Measurements from ENCODE around the gene KIF19.

KIF19 gene

GRCh38 chr17:74360899-74361229 lies 34.8 kb downstream of the KIF19 start:
- peak overlapping the region; percentile 93 for H3K4me2 ChIP-seq (ENCODE audit: insufficient read depth, low read length, poor library complexity, severe bottlenecking)
- no peaks in the 10 kb centered on the region for H3K27me3 ChIP-seq (ENCODE audit: control insufficient read depth in 3 of 3, insufficient read depth in 3 of 3, low read depth in 1 of 3, low read length in 3 of 3)
- peak overlapping the region; percentile 97 for H3K27ac ChIP-seq (replicated peaks; ENCODE audit: low read length)
- peaks cover 2% of the 10 kb centered on the region for H3K79me1 ChIP-seq (ENCODE audit: low read depth, low read length)
- H3K9me3 ChIP-seq (replicated peaks in 1 of 2; ENCODE audit: control insufficient read depth in 2 of 2, insufficient read depth in 1 of 2, low read depth in 1 of 2, low read length in 2 of 2), result no peaks in the 10 kb centered on the region
- peak overlapping the region; percentile 74 for H4K91ac ChIP-seq (ENCODE audit: low read depth, low read length, poor library complexity)
- H3K14ac ChIP-seq (ENCODE audit: low read length), result peak overlapping the region; percentile 72
- peak overlapping the region; percentile 99 for H3K18ac ChIP-seq (ENCODE audit: low read length)
- peak overlapping the region; percentile 99 for H2AK5ac ChIP-seq (ENCODE audit: low read depth, low read length)
- peak overlapping the region; percentile 73 for H4K8ac ChIP-seq (ENCODE audit: low read depth, low read length)
- peaks cover 5 to 6% of the 10 kb centered on the region in 2 donors for H3K36me3 ChIP-seq (replicated peaks in 1 of 2; ENCODE audit: control insufficient read depth in 2 of 2, insufficient read depth in 2 of 2, low read length in 2 of 2)
- peak overlapping the region; percentile 83 for H2BK120ac ChIP-seq (ENCODE audit: low read depth, low read length)
- DNase-seq (ENCODE audit: low spot score), result no peak
- peak overlapping the region; percentile 27 for H2BK12ac ChIP-seq (ENCODE audit: low read length)
- peak overlapping the region; percentile 10 for H3K4ac ChIP-seq (ENCODE audit: low read length)
- peak overlapping the region; percentile 91 for H2AFZ ChIP-seq (ENCODE audit: low read length)
- WGBS, 2 donors (ENCODE audit: extremely low coverage in 2 of 2, insufficient read length in 2 of 2, insufficient replicate concordance in 1 of 2), result no CpG with 5 or more reads among the region's 7 CpGs
- peak overlapping the region; percentile 65 for H3K9ac ChIP-seq (ENCODE audit: low read depth, low read length, poor library complexity)
- H2BK5ac ChIP-seq (ENCODE audit: low read length), result peak overlapping the region; percentile 99
- H3K4me1 ChIP-seq (ENCODE audit: control insufficient read depth in 2 of 2, insufficient read depth in 1 of 2, low read depth in 1 of 2, low read length in 2 of 2), result peaks cover 21 to 30% of the 10 kb centered on the region in 2 donors
- H3K23ac ChIP-seq (ENCODE audit: low read depth, low read length, poor library complexity), result no peak overlapping the region
- peak overlapping the region; percentile 37 to 48 for H3K4me3 ChIP-seq (ENCODE audit: low read length in 2 of 2)
- peak overlapping the region; percentile 22 for H2BK15ac ChIP-seq (ENCODE audit: low read length)

- H3K79me1 ChIP-seq (ENCODE audit: low read depth, low read length), result peaks cover 2% of the 10 kb centered on the region
- H3K27ac ChIP-seq (replicated peaks; ENCODE audit: low read length), result peak within 1 kb of the TSS; percentile 98
- H2BK5ac ChIP-seq (ENCODE audit: low read length), result peak within 1 kb of the TSS; percentile 99
- H2BK12ac ChIP-seq (ENCODE audit: low read length), result peak within 1 kb of the TSS; percentile 100
- peak within 1 kb of the TSS; percentile 99 for H2AK5ac ChIP-seq (ENCODE audit: low read depth, low read length)
- peak within 1 kb of the TSS; percentile 91 for H2AFZ ChIP-seq (ENCODE audit: low read length)
- WGBS, 2 donors (ENCODE audit: extremely low coverage in 2 of 2, insufficient read length in 2 of 2, insufficient replicate concordance in 1 of 2), result no CpG with 5 or more reads among the region's 28 CpGs
- peak within 1 kb of the TSS; percentile 99 for H3K18ac ChIP-seq (ENCODE audit: low read length)
- H2BK15ac ChIP-seq (ENCODE audit: low read length), result peak within 1 kb of the TSS; percentile 90
- H3K36me3 ChIP-seq (replicated peaks in 1 of 2; ENCODE audit: control insufficient read depth in 2 of 2, insufficient read depth in 2 of 2, low read length in 2 of 2), result peaks cover 4 to 5% of the 10 kb centered on the region in 2 donors
- peak; percentile 91 for DNase-seq (ENCODE audit: low spot score)
- H3K14ac ChIP-seq (ENCODE audit: low read length), result peak within 1 kb of the TSS; percentile 91
- H3K4me2 ChIP-seq (ENCODE audit: insufficient read depth, low read length, poor library complexity, severe bottlenecking), result peak within 1 kb of the TSS; percentile 93
- H3K4me1 ChIP-seq (ENCODE audit: control insufficient read depth in 2 of 2, insufficient read depth in 1 of 2, low read depth in 1 of 2, low read length in 2 of 2), result peaks cover 21 to 30% of the 10 kb centered on the region in 2 donors
- no peaks in the 10 kb centered on the region for H3K27me3 ChIP-seq (ENCODE audit: control insufficient read depth in 3 of 3, insufficient read depth in 3 of 3, low read depth in 1 of 3, low read length in 3 of 3)
- H3K9ac ChIP-seq (ENCODE audit: low read depth, low read length, poor library complexity), result peak within 1 kb of the TSS; percentile 91
- peak within 1 kb of the TSS; percentile 48 to 78 for H3K4me3 ChIP-seq (ENCODE audit: low read length in 2 of 2)
- H3K4ac ChIP-seq (ENCODE audit: low read length), result peak within 1 kb of the TSS; percentile 32
- H4K8ac ChIP-seq (ENCODE audit: low read depth, low read length), result peak within 1 kb of the TSS; percentile 89
- peak within 1 kb of the TSS; percentile 98 for H4K91ac ChIP-seq (ENCODE audit: low read depth, low read length, poor library complexity)
- peak within 1 kb of the TSS; percentile 93 for H3K23ac ChIP-seq (ENCODE audit: low read depth, low read length, poor library complexity)
- H3K9me3 ChIP-seq (replicated peaks in 1 of 2; ENCODE audit: control insufficient read depth in 2 of 2, insufficient read depth in 1 of 2, low read depth in 1 of 2, low read length in 2 of 2), result no peaks in the 10 kb centered on the region
- H2BK120ac ChIP-seq (ENCODE audit: low read depth, low read length), result peak within 1 kb of the TSS; percentile 98
Observed at GRCh38 chr17:74361230-74362068, 35.4 kb downstream of the KIF19 start, which contains the start of gene BTBD17. Gene BTBD17, minus strand, starts transcription at chr17:74361868. Its CDS starts 49 bp downstream, at chr17:74361819.

GRCh38 chr17:74362069-74362405 lies 36.0 kb downstream of the KIF19 start:
- no peaks in the 10 kb centered on the region for H3K27me3 ChIP-seq (ENCODE audit: control insufficient read depth in 3 of 3, insufficient read depth in 3 of 3, low read depth in 1 of 3, low read length in 3 of 3)
- DNase-seq (ENCODE audit: low spot score), result no peak
- WGBS, 2 donors (ENCODE audit: extremely low coverage in 2 of 2, insufficient read length in 2 of 2, insufficient replicate concordance in 1 of 2), result no CpG with 5 or more reads among the region's 9 CpGs

More at GRCh38 chr17:74362069-74362405, 36.0 kb downstream of the KIF19 start:
- Histone ChIP-seq H4K8ac (ENCODE audit: low read depth, low read length) (no peak overlapping the region), H3K4me1 (ENCODE audit: control insufficient read depth in 2 of 2, insufficient read depth in 1 of 2, low read depth in 1 of 2, low read length in 2 of 2) (peaks cover 21 to 30% of the 10 kb centered on the region in 2 donors), H2AFZ (ENCODE audit: low read length) (peak overlapping the region; percentile 91), H3K36me3 (replicated peaks in 1 of 2; ENCODE audit: control insufficient read depth in 2 of 2, insufficient read depth in 2 of 2, low read length in 2 of 2) (peaks cover 4 to 5% of the 10 kb centered on the region in 2 donors), H2AK5ac (ENCODE audit: low read depth, low read length) (peak overlapping the region; percentile 99), H3K14ac (ENCODE audit: low read length) (peak overlapping the region; percentile 91), H3K9ac (ENCODE audit: low read depth, low read length, poor library complexity) (peak overlapping the region; percentile 74), H2BK15ac (ENCODE audit: low read length) (peak overlapping the region; percentile 90), H3K23ac (ENCODE audit: low read depth, low read length, poor library complexity) (peak overlapping the region; percentile 93), H3K4me2 (ENCODE audit: insufficient read depth, low read length, poor library complexity, severe bottlenecking) (peak overlapping the region; percentile 93), H3K18ac (ENCODE audit: low read length) (peak overlapping the region; percentile 99), H3K9me3 (replicated peaks in 1 of 2; ENCODE audit: control insufficient read depth in 2 of 2, insufficient read depth in 1 of 2, low read depth in 1 of 2, low read length in 2 of 2) (no peaks in the 10 kb centered on the region), H3K4ac (ENCODE audit: low read length) (peak overlapping the region; percentile 32), H3K4me3 (ENCODE audit: low read length in 2 of 2) (peak overlapping the region in 1 of 2 donors; percentile 48), H3K27ac (replicated peaks; ENCODE audit: low read length) (peak overlapping the region; percentile 98), H2BK120ac (ENCODE audit: low read depth, low read length) (peak overlapping the region; percentile 89), H3K79me1 (ENCODE audit: low read depth, low read length) (peaks cover 2% of the 10 kb centered on the region), H4K91ac (ENCODE audit: low read depth, low read length, poor library complexity) (peak overlapping the region; percentile 96), H2BK5ac (ENCODE audit: low read length) (peak overlapping the region; percentile 99), H2BK12ac (ENCODE audit: low read length) (peak overlapping the region; percentile 100)
